Astrocyte (in vitro differentiated cells and primary cell): ENCODE data around the gene ADARB2. TPM values are rescaled to one million over a fixed set of nuclear protein-coding genes. Genes with fewer than 3 reads are reported as not detected.

ENCODE experiments used
- DNase-seq: peaks from one replicate; pipeline ENCODE4 v3.0.0-alpha.2; 2010; ENCODE audit warnings: low read depth
- FAIRE-seq: peaks from 2 replicates; lab custom pipeline; 2011; peaks lifted over from hg19 to GRCh38; lab: Jason Lieb, UNC
- H2AFZ ChIP-seq: 2 replicates; pipeline ENCODE4 v1.6.0; 2012; ENCODE audit warnings: low read depth, low read length, inconsistent platforms
- H3K27ac ChIP-seq: 2 replicates; pipeline ENCODE4 v1.5.1; 2011; ENCODE audit warnings: low read depth, low read length, inconsistent platforms
- H3K27me3 ChIP-seq: 2 replicates; pipeline ENCODE4 v1.6.0; 2011; ENCODE audit warnings: low read length, inconsistent platforms; ENCODE audit not compliant: insufficient read depth
- H3K36me3 ChIP-seq: 2 replicates; pipeline ENCODE4 v1.5.1; 2011; ENCODE audit warnings: low read length, inconsistent platforms; ENCODE audit not compliant: insufficient read depth
- H3K4me1 ChIP-seq: 2 replicates; pipeline ENCODE4 v1.5.1; 2011; ENCODE audit warnings: low read length, inconsistent platforms; ENCODE audit not compliant: insufficient read depth
- H3K4me2 ChIP-seq: 2 replicates; pipeline ENCODE4 v1.6.0; 2012; ENCODE audit warnings: low read length, inconsistent platforms
- H3K4me3 ChIP-seq: 2 replicates; pipeline ENCODE4 v1.5.1; 2011; ENCODE audit warnings: low read depth, mild to moderate bottlenecking, low read length, inconsistent platforms; ENCODE audit not compliant: insufficient read depth
- H3K79me2 ChIP-seq: 2 replicates; pipeline ENCODE4 v1.6.0; 2012; ENCODE audit warnings: mild to moderate bottlenecking, low read length, inconsistent platforms; ENCODE audit not compliant: insufficient read depth
- H3K9ac ChIP-seq: 2 replicates; pipeline ENCODE4 v1.6.0; 2012; ENCODE audit warnings: mild to moderate bottlenecking, low read length, inconsistent platforms
- H3K9me3 ChIP-seq: 2 replicates; pipeline ENCODE4 v1.5.1; 2012; ENCODE audit warnings: low read depth, mild to moderate bottlenecking, low read length, inconsistent platforms; ENCODE audit not compliant: insufficient read depth
- H4K20me1 ChIP-seq: 2 replicates; pipeline ENCODE4 v1.6.0; 2012; ENCODE audit warnings: low read length, inconsistent platforms; ENCODE audit not compliant: insufficient read depth
- H3K27ac Mint-ChIP-seq: one replicate; pipeline ENCODE4 v1.8.0; 2021; ENCODE audit warnings: mild to moderate bottlenecking, mixed read lengths; ENCODE audit not compliant: unreplicated experiment
- H3K27me3 Mint-ChIP-seq: one replicate; pipeline ENCODE4 v1.8.0; 2021; ENCODE audit warnings: low read depth, mixed read lengths; ENCODE audit not compliant: unreplicated experiment
- H3K36me3 Mint-ChIP-seq: one replicate; pipeline ENCODE4 v1.8.0; 2021; ENCODE audit warnings: low read depth, mixed read lengths; ENCODE audit not compliant: unreplicated experiment
- H3K4me1 Mint-ChIP-seq: one replicate; pipeline ENCODE4 v1.8.0; 2021; ENCODE audit warnings: low read depth, mixed read lengths; ENCODE audit not compliant: unreplicated experiment
- H3K4me3 Mint-ChIP-seq: one replicate; pipeline ENCODE4 v1.8.0; 2021; ENCODE audit warnings: mild to moderate bottlenecking, moderate library complexity, mixed read lengths; ENCODE audit not compliant: unreplicated experiment
- H3K9me3 Mint-ChIP-seq: one replicate; pipeline ENCODE4 v1.8.0; 2021; ENCODE audit warnings: mild to moderate bottlenecking, mixed read lengths; ENCODE audit not compliant: unreplicated experiment
- EZH2 ChIP-seq: IDR thresholded peaks from 2 replicates; pipeline ENCODE4 v1.6.1; 2012; ENCODE audit warnings: mild to moderate bottlenecking, low read length, inconsistent platforms; ENCODE audit not compliant: insufficient read depth
- total RNA-seq: library from RNA; stranded (reverse); gene quantifications from 2 replicates; pipeline ENCODE4 v1.2.1, GENCODE V29; 2021
- TF ChIP-seq, protein P1 (sequence below): IDR thresholded peaks from 2 replicates; pipeline ENCODE4 v1.5.1; 2011; ENCODE audit warnings: low read depth, mild to moderate bottlenecking, inconsistent platforms, low read length, moderate library complexity; ENCODE audit not compliant: insufficient read depth

The ADARB2 gene
- total RNA-seq, 1 donor from 2014 or later: 0.18 TPM

DNA sequence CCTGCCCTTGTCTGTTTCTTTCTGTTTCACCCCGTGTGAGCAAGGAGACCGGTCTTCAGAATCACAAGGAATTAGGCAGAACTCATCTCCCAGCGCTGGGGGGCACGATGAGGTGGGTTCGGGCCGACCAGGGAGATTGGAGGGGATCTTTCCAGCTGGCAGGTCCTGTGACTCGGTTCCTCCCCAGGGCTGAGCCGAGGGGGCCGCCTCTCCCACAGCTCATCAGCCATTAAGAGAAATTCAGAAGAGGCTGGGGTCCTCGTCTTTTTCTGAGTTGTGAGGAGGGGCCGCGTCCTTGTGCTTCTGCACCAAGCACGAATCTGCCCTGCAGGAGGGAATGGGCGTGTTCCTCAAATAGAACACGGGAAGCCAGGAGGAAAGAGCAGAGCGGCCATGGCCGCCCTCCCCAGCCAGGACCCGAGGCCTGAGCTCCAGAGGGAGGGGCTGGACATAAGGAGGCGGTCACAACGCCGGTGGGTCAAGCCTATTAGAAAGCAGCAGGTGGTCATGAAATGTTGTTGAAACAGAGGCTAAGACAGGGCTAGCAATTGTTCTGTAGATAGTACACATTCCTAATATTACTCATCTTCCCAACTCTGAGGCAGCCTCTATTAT lies 125.3 kb downstream of the ADARB2 start:
- no peak overlapping the region for H3K4me3 ChIP-seq
- Mint-ChIP-seq H3K27me3 (peaks cover 46% of the 10 kb centered on the region), H3K9me3 (no peaks in the 10 kb centered on the region), H3K27ac (no peak overlapping the region), H3K4me1 (peaks cover 4% of the 10 kb centered on the region), H3K36me3 (no peaks in the 10 kb centered on the region), H3K4me3 (no peak overlapping the region)
- H3K4me1 ChIP-seq: no peaks in the 10 kb centered on the region
- DNase-seq: no peak
- no peak overlapping the region for H2AFZ ChIP-seq
- H3K36me3 ChIP-seq: no peaks in the 10 kb centered on the region
- no peak overlapping the region for H3K9ac ChIP-seq
- H4K20me1 ChIP-seq: no peaks in the 10 kb centered on the region
- no peaks in the 10 kb centered on the region for H3K79me2 ChIP-seq
- FAIRE-seq: no peak
- no peaks in the 10 kb centered on the region for H3K27me3 ChIP-seq
- H3K9me3 ChIP-seq: peaks cover 7% of the 10 kb centered on the region
- no peak overlapping the region for H3K27ac ChIP-seq
- no peak overlapping the region for H3K4me2 ChIP-seq
- TF ChIP-seq, protein P1, sequence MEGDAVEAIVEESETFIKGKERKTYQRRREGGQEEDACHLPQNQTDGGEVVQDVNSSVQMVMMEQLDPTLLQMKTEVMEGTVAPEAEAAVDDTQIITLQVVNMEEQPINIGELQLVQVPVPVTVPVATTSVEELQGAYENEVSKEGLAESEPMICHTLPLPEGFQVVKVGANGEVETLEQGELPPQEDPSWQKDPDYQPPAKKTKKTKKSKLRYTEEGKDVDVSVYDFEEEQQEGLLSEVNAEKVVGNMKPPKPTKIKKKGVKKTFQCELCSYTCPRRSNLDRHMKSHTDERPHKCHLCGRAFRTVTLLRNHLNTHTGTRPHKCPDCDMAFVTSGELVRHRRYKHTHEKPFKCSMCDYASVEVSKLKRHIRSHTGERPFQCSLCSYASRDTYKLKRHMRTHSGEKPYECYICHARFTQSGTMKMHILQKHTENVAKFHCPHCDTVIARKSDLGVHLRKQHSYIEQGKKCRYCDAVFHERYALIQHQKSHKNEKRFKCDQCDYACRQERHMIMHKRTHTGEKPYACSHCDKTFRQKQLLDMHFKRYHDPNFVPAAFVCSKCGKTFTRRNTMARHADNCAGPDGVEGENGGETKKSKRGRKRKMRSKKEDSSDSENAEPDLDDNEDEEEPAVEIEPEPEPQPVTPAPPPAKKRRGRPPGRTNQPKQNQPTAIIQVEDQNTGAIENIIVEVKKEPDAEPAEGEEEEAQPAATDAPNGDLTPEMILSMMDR: no peak
- no peak for TF ChIP-seq EZH2

DNA sequence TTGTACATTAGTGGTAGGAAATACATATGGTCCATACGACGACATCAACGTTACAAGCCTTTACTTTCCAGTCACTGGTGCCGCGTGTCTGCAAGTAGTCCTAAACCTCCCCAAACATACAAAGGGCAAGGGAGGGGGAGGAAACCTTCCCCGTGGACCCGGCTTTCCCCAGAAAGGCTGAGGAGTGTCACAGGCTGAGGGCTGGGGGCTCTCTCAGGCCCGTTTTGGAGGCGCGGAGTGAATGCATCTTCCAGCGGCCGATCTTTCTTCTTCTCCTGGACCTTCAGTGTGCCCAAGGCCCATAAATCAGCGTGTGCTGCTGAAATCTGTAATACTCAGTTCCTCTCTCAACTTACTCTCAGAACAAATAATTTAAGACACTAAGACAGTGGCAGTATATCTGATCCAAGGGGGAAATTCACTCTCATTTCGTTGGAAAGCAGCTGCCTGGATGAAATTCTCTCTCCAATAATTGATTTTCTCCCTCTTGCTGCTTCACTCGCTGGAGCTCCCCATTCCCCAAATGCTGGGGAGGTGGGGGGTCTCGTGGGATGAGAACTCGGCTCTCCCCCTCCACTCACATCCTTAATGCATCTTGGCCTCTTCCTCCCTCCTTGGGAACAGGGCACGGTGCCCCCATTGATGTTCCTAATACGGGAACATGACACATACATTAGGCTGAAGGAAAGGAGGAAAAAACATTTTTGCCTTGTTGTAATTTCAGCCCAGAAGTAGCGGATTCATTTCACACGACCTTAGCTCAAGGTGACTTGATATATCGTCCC lies 126.1 kb downstream of the ADARB2 start:
- TF ChIP-seq, protein P1: no peak
- TF ChIP-seq EZH2: no peak
- Histone ChIP-seq H3K79me2 (no peaks in the 10 kb centered on the region), H4K20me1 (no peaks in the 10 kb centered on the region), H3K9me3 (peaks cover 7% of the 10 kb centered on the region), H3K4me3 (no peak overlapping the region), H3K4me1 (no peaks in the 10 kb centered on the region), H3K27me3 (no peaks in the 10 kb centered on the region), H2AFZ (no peak overlapping the region), H3K27ac (no peak overlapping the region), H3K4me2 (no peak overlapping the region), H3K9ac (no peak overlapping the region), H3K36me3 (no peaks in the 10 kb centered on the region)
- no peaks in the 10 kb centered on the region for H3K36me3 Mint-ChIP-seq
- no peak for FAIRE-seq
- H3K4me1 Mint-ChIP-seq: no peaks in the 10 kb centered on the region
- no peak overlapping the region for H3K4me3 Mint-ChIP-seq
- no peak overlapping the region for H3K27ac Mint-ChIP-seq
- H3K9me3 Mint-ChIP-seq: no peaks in the 10 kb centered on the region
- peaks cover 47% of the 10 kb centered on the region for H3K27me3 Mint-ChIP-seq
- no peak for DNase-seq

DNA sequence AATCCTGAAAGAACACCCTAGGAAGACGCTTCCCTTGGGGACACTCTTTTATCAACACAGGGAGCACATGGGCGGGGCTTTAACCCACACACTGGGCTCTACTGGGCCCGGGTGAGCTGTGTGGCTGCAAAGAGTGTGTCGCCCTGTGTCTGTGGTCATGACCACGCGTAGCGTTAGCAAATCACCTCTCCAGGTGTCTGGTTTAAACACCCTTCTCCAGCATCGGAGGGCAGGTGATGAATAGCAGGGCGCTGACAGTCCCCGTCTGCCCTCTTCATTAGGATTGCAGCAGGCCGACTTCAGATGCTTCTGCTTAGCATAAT lies 127.7 kb downstream of the ADARB2 start:
- Mint-ChIP-seq H3K9me3 (no peaks in the 10 kb centered on the region), H3K4me1 (no peaks in the 10 kb centered on the region), H3K27ac (no peak overlapping the region), H3K4me3 (no peak overlapping the region), H3K36me3 (no peaks in the 10 kb centered on the region), H3K27me3 (peaks cover 50% of the 10 kb centered on the region)
- no peaks in the 10 kb centered on the region for H3K4me1 ChIP-seq
- no peak overlapping the region for H3K4me3 ChIP-seq
- peaks cover 3% of the 10 kb centered on the region for H3K9me3 ChIP-seq
- H3K79me2 ChIP-seq: no peaks in the 10 kb centered on the region
- no peak overlapping the region for H3K27ac ChIP-seq
- no peak overlapping the region for H2AFZ ChIP-seq
- DNase-seq: no peak
- TF ChIP-seq, protein P1: no peak
- TF ChIP-seq EZH2: no peak
- no peak for FAIRE-seq
- no peak overlapping the region for H3K9ac ChIP-seq
- H4K20me1 ChIP-seq: no peaks in the 10 kb centered on the region
- no peak overlapping the region for H3K4me2 ChIP-seq
- H3K36me3 ChIP-seq: no peaks in the 10 kb centered on the region
- no peaks in the 10 kb centered on the region for H3K27me3 ChIP-seq
